HG02571 (cell line): Measurements from ENCODE around the gene SCARB2.
A peak's percentile ranks its signal among the peaks of the same experiment; 100 is the strongest.

Experiments
- ATAC-seq: cut with Tn5 transposase; IDR thresholded peaks from one replicate; pipeline ENCODE4 v1.9.1; 2021; ENCODE audit warnings: mild to moderate bottlenecking, moderate library complexity; ENCODE audit not compliant: unreplicated experiment

SCARB2 gene

DNA sequence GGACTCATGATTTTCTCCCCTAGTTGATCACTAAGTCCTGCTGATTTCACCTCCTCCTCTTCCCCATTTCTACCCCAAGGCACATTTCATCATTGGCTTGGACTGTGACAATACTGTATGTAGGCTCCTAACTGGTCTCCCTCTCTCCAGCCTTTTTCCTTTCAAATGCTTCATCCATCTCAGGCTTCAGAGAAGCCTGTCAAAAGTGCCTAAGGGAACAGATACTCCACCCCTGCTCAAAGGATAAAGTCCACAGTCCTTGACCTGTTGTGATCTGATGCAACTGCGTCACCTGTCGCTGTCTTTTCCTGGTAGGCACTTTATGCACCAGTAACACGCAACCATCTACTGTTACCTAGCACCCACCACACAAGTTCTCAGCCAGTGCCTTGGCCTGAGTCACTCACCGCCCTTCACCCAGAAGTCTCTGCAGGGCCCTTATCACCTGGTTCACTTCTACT, 12.8 kb downstream of the SCARB2 start:
- no peak for ATAC-seq

GRCh38 chr4:76199664-76200211, 13.9 kb downstream of the SCARB2 start:
- ATAC-seq: peak; percentile 76

GRCh38 chr4:76198411-76199237, 15.0 kb downstream of the SCARB2 start:
- peak; percentile 44 for ATAC-seq

GRCh38 chr4:76197971-76198410, 15.6 kb downstream of the SCARB2 start:
- no peak for ATAC-seq

- no peak for ATAC-seq
Measured at GRCh38 chr4:76197031-76197743, 16.4 kb downstream of the SCARB2 start.

DNA sequence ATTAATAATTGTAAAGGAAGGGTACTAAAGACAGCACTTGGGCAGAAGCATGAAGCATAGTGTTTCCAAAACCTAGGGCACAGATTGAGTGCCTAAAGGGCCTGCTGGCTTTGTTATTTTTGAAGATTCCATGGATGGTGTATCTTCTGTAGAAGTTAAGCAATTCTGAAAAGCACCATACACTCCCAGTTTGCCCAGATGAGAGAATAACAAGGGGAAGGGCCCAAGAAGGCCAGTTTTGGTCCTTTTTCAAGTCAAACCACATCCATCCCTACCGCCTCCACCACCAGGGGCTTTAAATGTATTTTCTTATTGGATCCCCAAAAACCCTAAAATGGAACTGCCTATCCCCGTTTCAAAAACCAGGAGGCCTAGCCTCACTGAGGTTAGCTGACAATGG, 17.2 kb downstream of the SCARB2 start:
- no peak for ATAC-seq

DNA sequence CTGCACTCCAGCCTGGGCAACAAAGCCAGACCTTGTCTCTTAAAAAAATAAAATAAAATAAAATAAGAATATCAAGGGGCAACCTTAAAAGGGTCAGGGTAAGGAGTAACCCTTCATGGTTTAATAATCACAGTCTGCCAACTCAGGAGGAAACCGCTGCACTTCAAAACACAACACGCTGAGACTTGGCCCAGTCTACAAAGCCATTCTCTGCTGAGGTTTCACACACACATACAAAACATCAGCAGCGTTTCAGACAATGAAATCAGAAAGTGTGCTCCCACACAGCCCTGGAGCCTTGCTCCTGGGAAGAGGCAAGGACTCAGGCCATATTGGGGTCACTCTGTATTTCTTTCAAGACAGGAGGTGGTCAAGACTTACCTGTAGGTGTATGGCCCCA, 18.3 kb downstream of the SCARB2 start:
- no peak for ATAC-seq

DNA sequence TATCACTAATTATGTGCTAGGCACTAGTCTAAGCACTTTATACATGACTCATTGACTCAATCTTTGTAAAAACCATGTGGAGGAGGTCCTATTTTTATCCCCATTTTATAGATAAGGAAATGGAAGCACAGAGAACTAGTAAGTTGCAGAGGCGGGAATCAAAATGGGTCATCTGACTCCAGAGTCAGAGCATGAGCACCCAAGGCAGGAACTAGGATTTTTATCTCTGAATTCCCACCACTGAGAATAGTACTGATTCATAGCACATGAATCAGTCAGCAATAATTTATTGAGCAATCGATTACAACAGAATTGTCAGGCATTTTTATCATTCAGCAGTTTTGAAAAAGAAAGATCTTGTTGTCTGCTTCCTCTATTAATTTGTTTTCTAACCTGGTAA, 19.3 kb downstream of the SCARB2 start:
- no peak for ATAC-seq

DNA sequence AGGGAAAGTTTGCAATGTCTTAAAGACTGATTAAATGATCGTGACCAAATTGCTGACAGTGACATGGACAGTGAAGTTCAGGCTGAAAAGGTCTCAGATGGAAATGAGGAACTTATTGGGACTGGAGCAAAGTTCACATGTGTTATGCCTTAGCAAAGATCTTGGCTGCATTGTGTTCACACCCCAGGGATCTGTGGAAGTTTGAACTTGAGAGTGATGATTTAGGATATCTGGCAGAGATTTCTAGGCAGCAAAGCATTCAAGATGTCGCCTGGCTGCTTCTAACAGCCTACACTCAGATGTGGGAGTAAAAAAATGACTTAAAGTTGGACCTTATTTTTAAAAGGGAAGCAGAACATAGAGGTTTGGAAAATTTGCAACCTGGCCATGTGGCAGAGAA, 21.4 kb downstream of the SCARB2 start:
- no peak for ATAC-seq

DNA sequence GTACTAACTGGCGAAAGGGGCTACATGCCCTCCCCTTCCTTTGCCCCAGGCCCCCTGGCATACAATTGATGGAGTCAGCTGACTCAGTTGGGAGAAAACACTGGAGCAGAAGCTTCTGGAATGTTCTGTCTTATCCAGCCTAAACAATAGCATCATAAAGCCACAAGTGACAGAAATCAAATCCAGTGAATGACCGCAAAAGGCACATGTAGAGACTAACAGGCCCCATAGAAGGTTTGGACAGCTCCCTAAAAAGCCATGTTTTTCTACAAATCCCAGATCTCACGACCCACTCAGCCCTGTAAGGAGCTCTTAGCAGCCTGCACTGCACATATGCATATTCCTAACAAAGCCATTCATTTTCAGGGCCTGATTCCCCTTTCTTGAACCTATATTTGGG, 25.1 kb downstream of the SCARB2 start:
- no peak for ATAC-seq

DNA sequence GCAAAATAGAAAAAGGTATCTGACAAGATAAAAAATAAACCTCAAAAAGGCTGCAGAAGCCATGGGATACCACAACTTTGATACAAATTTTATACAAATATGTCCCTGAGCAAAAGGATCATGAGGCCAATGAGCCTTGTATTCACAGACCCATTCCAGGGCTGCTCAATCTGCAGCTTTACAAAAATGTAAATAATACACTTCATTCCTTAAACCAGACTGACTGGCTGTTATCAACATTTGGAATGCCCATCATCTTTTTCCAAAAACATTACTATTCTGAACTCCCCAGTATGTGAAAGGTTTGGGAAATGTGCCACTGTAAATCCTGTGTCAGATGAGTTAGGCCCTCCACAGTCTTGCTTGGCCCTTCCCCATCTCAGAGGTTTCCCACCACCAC, 25.5 kb downstream of the SCARB2 start:
- no peak for ATAC-seq

GRCh38 chr4:76187152-76187551, 26.5 kb downstream of the SCARB2 start:
- no peak for ATAC-seq

- ATAC-seq: no peak
Measured at GRCh38 chr4:76182463-76182862, 31.2 kb downstream of the SCARB2 start.

- peak; percentile 83 for ATAC-seq
Measured at GRCh38 chr4:76179398-76180318, 34.0 kb downstream of the SCARB2 start.

- no peak for ATAC-seq
Measured at GRCh38 chr4:76178296-76178695, 35.3 kb downstream of the SCARB2 start.

GRCh38 chr4:76177709-76178108, 35.9 kb downstream of the SCARB2 start:
- ATAC-seq: no peak

DNA sequence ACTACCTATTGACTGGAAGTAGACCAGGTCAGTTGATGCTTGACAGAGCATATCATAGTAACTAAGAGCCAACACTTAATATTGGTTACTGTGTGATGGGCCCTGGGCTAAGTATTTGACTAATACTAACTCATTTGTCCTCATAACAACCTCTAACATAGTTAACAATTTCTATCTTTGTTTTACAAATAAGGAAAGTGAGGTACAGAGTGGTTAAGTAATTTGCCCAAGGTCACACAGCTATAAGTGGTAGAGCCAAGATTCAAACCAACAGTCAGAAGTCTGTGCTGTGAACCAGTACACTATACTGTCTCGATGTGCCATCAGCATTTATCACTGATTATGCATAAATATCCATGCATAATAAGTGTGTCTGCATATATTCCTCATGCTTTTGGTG, 38.3 kb downstream of the SCARB2 start:
- no peak for ATAC-seq

- no peak for ATAC-seq
Measured at GRCh38 chr4:76174216-76174615, 39.4 kb downstream of the SCARB2 start.

GRCh38 chr4:76168688-76169087, 44.9 kb downstream of the SCARB2 start:
- no peak for ATAC-seq

DNA sequence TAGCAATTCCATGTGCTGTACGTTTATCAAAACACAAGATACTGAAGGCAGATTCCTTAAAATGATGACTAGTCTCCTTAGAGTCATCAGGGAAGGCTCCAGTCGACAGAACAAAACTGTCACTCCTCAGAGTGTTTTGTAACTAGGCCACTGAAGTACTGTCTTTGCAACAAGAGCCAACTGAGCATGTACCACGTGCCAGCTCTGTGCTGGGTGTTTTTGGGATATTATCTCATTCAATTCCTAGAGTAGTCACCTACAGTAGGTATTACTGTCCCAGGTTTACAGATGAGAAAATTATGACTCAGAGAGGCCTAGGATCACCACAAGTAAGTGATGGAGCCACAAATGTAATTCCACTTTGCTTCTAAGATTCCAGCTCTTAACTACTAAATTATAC, 47.1 kb downstream of the SCARB2 start:
- no peak for ATAC-seq

DNA sequence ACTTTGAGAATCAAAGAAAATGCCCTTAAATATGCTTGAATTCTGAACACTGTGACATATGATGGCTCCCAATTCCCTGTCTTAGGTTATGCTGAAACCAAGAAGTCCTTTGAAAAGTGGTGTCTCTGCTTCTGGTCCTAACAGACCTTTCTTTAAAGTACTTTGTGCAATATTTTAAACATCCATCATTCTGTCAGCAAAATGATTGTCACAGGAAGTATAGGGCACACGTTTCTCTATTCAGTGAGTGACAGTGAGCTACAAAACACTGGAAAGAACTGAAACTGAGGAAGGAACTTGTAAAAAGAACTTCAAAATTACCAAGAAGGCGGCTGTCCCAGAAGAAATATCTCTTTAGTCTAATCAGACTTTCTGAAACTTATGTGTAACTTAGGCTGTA, 53.3 kb downstream of the SCARB2 start:
- no peak for ATAC-seq
